KMS-11 (cell line): Measurements from ENCODE around the gene CD5L.

ENCODE experiments used
- H2AFZ ChIP-seq: fragments of 200-600 bp; sonication (generic); 2 replicates; pipeline ENCODE4 v1.6.1; 2016; ENCODE audit warnings: antibody characterized with exemption, mixed run types, low read depth
- H3K27ac ChIP-seq: fragments of 200-600 bp; sonication (generic); 2 replicates; pipeline ENCODE4 v1.6.1; 2016; ENCODE audit warnings: mild to moderate bottlenecking, mixed run types
- H3K27me3 ChIP-seq: fragments of 200-600 bp; sonication (generic); 2 replicates; pipeline ENCODE4 v1.6.1; 2017; ENCODE audit warnings: mild to moderate bottlenecking, low read depth, mixed run types, moderate library complexity; ENCODE audit not compliant: insufficient read depth
- H3K36me3 ChIP-seq: fragments of 200-600 bp; sonication (generic); 2 replicates; pipeline ENCODE4 v1.6.1; 2017; ENCODE audit warnings: mild to moderate bottlenecking, mixed run types; ENCODE audit not compliant: insufficient read depth
- H3K4me1 ChIP-seq: fragments of 200-600 bp; sonication (generic); 2 replicates; pipeline ENCODE4 v1.6.1; 2016; ENCODE audit warnings: mild to moderate bottlenecking, low read depth, mixed run types; ENCODE audit not compliant: poor library complexity, severe bottlenecking
- H3K4me2 ChIP-seq: fragments of 200-600 bp; sonication (generic); 2 replicates; pipeline ENCODE4 v1.7.0; 2016; ENCODE audit warnings: mild to moderate bottlenecking, mixed run types
- H3K4me3 ChIP-seq: fragments of 200-600 bp; sonication (generic); IDR thresholded peaks from 2 replicates; pipeline ENCODE4 v1.6.1; 2017; ENCODE audit warnings: low read depth, low read length, mixed read lengths; ENCODE audit not compliant: insufficient read depth
- H3K79me2 ChIP-seq: fragments of 200-600 bp; sonication (generic); 2 replicates; pipeline ENCODE4 v1.6.1; 2016; ENCODE audit warnings: low read depth, mixed run types; ENCODE audit not compliant: insufficient read depth
- H3K9ac ChIP-seq: fragments of 200-600 bp; sonication (generic); 2 replicates; pipeline ENCODE4 v1.6.1; 2016; ENCODE audit warnings: mild to moderate bottlenecking, mixed run types
- H4K20me1 ChIP-seq: fragments of 200-600 bp; sonication (generic); 2 replicates; pipeline ENCODE4 v1.6.1; 2016; ENCODE audit warnings: mild to moderate bottlenecking, mixed run types; ENCODE audit not compliant: insufficient read depth
- TF ChIP-seq, protein P1 (sequence below): fragments of 200-600 bp; sonication (generic); conservative IDR thresholded peaks from 2 replicates; pipeline ENCODE4 v1.6.1; 2017; ENCODE audit warnings: low read depth, mild to moderate bottlenecking, antibody characterized with exemption, low read length, moderate library complexity, mixed read lengths

CD5L gene

DNA sequence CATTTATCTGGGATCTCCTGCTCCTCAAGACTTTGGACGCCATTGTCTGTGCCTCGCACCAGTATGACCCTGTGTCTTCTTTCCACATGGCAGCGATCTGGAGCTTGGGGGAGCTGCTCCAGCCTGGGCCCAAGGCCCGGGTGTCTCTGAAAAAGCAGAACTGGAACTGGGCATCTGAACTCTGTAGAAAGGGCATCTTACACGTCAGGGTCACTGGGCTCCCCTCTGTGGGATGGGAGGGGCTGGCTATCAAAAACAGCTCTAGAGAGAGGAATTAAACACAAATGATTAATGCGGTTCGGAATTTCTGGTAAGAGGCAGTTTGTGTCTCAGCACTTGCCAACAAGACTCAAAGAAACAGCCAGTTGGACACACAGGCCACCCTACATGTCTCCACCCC is 37.8 kb downstream of the CD5L start:
- Histone ChIP-seq H3K4me3 (no peak overlapping the region), H4K20me1 (no peaks in the 10 kb centered on the region), H3K36me3 (no peaks in the 10 kb centered on the region), H3K27me3 (no peaks in the 10 kb centered on the region), H3K4me1 (peaks cover 48% of the 10 kb centered on the region), H3K27ac (no peak overlapping the region), H2AFZ (no peak overlapping the region), H3K79me2 (no peaks in the 10 kb centered on the region), H3K4me2 (no peak overlapping the region), H3K9ac (no peak overlapping the region)
- TF ChIP-seq, protein P1, sequence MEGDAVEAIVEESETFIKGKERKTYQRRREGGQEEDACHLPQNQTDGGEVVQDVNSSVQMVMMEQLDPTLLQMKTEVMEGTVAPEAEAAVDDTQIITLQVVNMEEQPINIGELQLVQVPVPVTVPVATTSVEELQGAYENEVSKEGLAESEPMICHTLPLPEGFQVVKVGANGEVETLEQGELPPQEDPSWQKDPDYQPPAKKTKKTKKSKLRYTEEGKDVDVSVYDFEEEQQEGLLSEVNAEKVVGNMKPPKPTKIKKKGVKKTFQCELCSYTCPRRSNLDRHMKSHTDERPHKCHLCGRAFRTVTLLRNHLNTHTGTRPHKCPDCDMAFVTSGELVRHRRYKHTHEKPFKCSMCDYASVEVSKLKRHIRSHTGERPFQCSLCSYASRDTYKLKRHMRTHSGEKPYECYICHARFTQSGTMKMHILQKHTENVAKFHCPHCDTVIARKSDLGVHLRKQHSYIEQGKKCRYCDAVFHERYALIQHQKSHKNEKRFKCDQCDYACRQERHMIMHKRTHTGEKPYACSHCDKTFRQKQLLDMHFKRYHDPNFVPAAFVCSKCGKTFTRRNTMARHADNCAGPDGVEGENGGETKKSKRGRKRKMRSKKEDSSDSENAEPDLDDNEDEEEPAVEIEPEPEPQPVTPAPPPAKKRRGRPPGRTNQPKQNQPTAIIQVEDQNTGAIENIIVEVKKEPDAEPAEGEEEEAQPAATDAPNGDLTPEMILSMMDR = no peak

DNA sequence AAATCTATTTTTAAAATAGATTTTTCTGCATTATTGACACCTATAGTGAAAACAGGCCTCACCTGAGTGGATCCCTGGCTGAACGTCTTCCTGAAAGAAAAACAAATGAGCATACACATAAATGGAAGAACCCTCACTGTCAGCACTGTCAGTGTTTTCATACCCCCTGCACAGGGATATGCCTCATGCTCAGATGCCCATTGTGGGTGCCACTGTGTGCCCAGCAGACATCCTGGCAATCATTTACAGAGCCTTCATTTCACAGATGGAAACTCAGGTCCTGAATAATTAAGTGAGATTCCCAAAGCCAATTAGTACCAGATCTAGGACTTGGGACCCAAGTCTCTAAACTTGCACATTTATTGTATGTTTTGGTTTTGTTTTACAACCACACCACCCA is 41.6 kb downstream of the CD5L start:
- no peaks in the 10 kb centered on the region for H3K36me3 ChIP-seq
- no peaks in the 10 kb centered on the region for H3K79me2 ChIP-seq
- H3K27me3 ChIP-seq = no peaks in the 10 kb centered on the region
- no peaks in the 10 kb centered on the region for H4K20me1 ChIP-seq
- no peak overlapping the region for H3K9ac ChIP-seq
- H3K4me2 ChIP-seq = no peak overlapping the region
- H2AFZ ChIP-seq = no peak overlapping the region
- no peak overlapping the region for H3K27ac ChIP-seq
- H3K4me3 ChIP-seq = no peak overlapping the region
- TF ChIP-seq, protein P1 = no peak
- peaks cover 9% of the 10 kb centered on the region for H3K4me1 ChIP-seq

DNA sequence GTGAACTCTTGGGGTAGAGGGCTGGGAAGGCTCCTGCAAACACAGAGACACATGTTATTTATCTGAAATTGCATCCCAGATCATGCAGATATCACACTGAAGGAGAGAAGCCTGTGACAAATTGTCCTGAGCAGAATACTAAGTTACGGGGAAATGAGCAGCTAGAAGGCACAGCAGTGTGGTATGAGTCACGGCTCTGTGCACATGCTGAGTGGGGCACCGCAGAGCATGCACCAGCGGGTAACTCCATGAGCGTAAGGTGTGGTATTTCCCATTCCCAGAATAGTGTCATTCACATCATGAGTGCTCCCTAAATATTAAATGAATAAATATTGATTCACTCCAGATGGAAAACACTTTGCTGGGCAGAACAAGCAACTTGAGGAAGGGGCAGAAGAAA is 43.4 kb downstream of the CD5L start:
- Histone ChIP-seq H3K27ac (no peak overlapping the region), H4K20me1 (no peaks in the 10 kb centered on the region), H3K27me3 (no peaks in the 10 kb centered on the region), H2AFZ (no peak overlapping the region), H3K79me2 (no peaks in the 10 kb centered on the region), H3K4me2 (no peak overlapping the region), H3K4me3 (no peak overlapping the region), H3K36me3 (no peaks in the 10 kb centered on the region), H3K9ac (no peak overlapping the region), H3K4me1 (no peaks in the 10 kb centered on the region)
- TF ChIP-seq, protein P1 = no peak

DNA sequence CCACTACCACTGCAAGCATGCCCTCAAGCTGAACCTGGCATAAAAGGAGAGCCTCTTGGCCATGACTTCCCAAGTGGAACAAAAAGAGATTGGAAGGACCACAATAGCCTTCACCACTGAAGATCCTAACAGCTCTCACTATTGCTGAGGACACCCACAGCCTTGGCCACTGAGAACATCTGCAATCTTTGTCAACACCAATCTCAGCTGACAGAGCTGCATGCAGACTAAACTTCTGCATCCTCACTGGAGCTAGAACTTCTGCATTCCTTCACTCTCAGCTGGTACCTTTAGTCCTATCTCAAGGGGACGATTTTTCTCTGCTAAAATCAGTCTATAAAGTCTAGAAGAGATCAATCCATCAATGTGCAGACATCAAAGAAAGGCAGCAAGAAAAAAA is 56.4 kb downstream of the CD5L start:
- H4K20me1 ChIP-seq = no peaks in the 10 kb centered on the region
- no peak overlapping the region for H3K4me3 ChIP-seq
- no peaks in the 10 kb centered on the region for H3K27me3 ChIP-seq
- no peak overlapping the region for H3K9ac ChIP-seq
- H3K79me2 ChIP-seq = no peaks in the 10 kb centered on the region
- TF ChIP-seq, protein P1 = no peak
- no peak overlapping the region for H3K4me2 ChIP-seq
- H3K4me1 ChIP-seq = peaks cover 32% of the 10 kb centered on the region
- no peaks in the 10 kb centered on the region for H3K36me3 ChIP-seq
- no peak overlapping the region for H2AFZ ChIP-seq
- H3K27ac ChIP-seq = no peak overlapping the region

DNA sequence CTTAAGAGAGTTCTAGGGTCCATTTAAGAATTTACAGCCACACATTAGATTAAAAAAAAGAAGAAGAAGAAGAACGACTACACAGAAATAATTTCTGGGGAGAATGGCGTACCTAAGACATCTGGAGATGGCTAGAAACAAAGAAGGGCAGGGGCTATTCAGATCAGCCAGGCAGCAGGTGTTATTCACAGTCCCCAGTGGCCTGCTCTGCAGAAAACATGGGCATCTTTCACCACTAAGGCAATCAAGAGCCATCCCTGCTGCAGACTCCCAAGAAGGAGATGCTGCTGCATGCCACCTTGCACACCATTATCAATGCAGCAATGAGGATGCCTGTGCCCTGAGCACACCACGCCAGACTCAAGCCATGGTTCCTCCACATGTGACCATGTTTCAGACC is 56.8 kb downstream of the CD5L start:
- H3K9ac ChIP-seq = no peak overlapping the region
- H3K4me3 ChIP-seq = no peak overlapping the region
- no peaks in the 10 kb centered on the region for H3K36me3 ChIP-seq
- no peak overlapping the region for H3K27ac ChIP-seq
- no peaks in the 10 kb centered on the region for H3K27me3 ChIP-seq
- no peaks in the 10 kb centered on the region for H4K20me1 ChIP-seq
- peaks cover 37% of the 10 kb centered on the region for H3K4me1 ChIP-seq
- no peaks in the 10 kb centered on the region for H3K79me2 ChIP-seq
- TF ChIP-seq, protein P1 = no peak
- H2AFZ ChIP-seq = no peak overlapping the region
- no peak overlapping the region for H3K4me2 ChIP-seq
